Effector CD4-positive, alpha-beta T cell (primary cell): Measurements from ENCODE around the gene ACTC1. TPM values are rescaled to one million over a fixed set of nuclear protein-coding genes. Genes with fewer than 3 reads are reported as not detected.
"Not testable (repeated sequence)": the region's sequence is repeated elsewhere in the genome, so short reads cannot be mapped to it uniquely, and the experiment has no call there.

Experiments
- DNase-seq: peaks from one replicate; pipeline ENCODE4 v3.0.0-alpha.2; 2020
- total RNA-seq: gene quantifications from one replicate; lab custom pipeline; 2026; lab: John Stamatoyannopoulos, UW

The ACTC1 gene
- total RNA-seq = not detected

DNA sequence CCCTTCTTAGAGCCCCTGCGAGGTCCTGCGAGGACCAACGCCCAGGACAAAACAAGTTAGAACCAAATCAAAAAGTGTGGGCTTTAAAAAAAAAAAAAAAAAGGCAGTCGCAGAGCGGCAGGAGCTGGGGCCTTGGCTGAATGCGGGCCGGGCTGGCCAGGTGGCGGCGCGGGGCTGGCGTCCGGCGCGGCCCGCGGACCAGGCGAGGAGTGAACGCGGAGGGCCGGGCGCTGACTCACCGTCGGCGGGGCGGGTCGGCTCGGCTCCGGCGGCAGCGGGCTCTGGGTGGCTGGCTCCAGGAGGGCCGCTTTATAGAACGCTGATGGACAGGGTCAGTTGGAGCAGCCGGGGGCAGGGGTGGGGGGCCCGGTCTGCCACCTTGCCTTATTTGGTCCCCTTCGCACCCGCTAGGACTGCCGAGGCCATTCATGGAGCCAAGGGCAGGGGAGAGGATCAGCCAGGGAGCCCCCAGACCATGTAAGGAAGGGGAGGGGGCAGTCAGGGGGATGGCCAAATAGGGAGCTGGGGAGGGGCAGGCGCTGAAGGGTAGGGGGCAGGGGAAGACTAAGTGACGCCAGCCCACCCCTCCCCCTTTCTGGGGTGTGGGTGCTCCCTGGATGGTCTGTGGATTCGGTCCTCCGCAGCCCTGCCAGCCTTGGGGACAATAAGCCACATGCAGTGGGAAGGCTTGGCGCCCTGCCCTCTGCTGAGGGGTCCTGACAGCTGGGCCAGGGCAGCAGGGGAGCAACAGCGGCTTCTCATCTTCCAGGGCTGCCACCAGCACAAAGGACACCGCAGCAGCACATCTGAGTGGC is at the start of gene ACTC1:
TSS of gene ACTC1 (minus strand) at position 283 of the 815 bp plus-strand sequence. CDS start 741 bp downstream, outside the sequence.
- no peak for DNase-seq

DNA sequence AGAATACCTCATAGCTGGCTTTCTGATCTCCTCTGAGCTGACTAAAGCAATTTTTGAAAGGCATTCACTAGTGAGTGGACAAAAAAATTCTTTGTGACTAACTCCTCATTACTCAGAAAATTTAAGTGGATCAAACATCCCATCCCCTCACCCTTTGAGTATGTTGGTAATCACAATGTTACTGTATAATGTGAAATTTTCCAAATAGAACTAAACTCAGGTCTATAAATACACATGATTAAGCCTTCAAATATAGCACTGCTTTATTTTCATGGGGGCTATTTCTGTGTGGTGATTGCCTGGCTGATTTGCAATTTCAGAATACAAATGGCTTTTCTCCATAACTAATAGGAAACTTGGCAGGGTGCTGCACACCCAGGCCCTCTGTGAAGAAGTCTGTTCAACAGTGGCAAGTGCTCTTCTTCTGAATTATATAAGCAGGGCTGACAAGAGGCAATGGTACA is 45.9 kb upstream of the ACTC1 start:
- DNase-seq = no peak

DNA sequence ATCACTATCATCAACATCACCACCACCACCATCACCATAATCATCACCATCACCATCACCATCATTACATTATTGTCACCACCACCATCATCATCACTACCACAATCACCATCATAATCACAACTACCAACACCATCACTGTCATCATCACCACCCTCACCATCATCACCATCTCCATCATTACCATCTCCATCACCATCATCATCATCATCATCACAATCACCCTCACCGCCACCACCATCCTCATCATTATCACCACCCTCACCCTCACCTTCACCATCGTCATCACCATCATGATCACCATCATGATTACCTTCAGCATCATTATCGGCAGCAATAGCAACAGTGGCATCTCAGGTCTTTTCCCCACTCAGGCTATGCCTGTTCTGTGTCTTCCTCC is 42.9 kb upstream of the ACTC1 start:
- no peak for DNase-seq

DNA sequence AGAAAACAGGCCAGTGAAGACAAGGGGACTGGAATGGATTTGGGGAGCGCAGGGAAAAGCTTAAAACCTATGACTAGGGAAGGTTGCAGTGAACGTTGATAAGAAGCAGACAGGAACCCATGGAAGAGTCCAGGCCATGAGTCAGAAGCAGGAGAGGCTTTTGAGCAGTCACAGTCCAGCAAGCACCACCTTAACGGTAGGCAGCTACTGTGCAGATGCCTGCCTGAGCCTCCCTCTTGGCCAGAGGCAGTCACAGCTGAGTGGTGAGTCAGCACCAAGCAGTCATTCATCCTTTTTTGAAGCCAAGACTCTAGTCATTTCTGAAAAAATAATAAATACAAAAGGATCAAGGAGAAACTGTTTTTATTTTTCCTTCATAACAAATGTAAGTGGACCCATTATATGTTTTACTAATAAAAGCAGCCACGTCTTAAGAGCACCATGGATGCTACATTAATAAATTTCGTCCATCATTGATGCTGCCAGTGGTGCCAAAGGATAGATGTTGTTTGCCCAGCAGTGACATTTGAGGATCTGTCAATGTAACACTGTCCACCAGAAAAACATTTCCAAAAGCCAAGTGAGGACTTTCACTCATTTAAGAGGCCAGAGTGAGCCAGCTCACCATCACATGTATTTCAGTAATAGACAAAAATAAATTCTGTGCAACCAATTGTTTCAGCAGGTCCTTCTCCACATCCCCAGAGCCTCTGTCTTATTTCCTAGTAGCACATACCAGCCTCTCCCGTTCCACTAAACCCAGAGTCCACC is 42.1 kb upstream of the ACTC1 start:
- DNase-seq = no peak

DNA sequence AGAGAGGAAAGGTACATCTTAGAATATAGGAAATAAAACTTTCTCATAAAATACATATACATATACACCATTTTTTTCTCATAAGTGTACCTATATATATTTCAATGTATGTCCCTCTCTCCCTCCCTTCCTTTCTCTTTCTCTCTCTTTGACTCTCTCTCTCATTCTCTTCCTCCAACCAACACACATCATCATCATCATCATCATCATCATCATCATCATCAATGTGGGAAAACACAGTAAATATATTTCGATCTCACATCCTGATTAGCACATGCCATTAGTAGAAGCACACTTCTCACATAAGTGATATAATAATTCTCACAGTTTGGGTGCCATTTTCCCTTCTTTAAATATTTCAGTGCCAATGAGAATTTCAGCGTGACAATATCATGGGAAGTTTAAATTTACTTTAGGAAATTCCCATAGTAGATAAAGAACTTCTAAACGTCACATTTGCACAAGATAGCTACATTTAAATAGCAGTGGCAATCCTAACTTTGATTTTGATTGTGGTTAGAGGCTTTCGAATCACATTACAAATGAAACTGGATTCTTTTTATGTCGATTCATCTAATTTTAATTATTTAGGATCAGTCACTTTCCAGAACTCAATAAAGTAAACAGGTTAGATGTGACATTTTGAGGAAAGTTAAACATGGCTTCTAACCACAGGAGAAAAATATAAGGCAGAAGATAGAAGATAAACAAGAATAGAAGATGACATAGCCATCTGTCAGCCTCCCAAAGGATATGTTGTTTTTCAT is 33.0 kb upstream of the ACTC1 start:
- DNase-seq = no peak

- DNase-seq = no peak
Measured at GRCh38 chr15:34821831-34822230, 26.5 kb upstream of the ACTC1 start.

GRCh38 chr15:34820110-34820509 is 24.8 kb upstream of the ACTC1 start:
- DNase-seq = no peak

GRCh38 chr15:34818526-34818925 is 23.2 kb upstream of the ACTC1 start:
- DNase-seq = no peak

DNA sequence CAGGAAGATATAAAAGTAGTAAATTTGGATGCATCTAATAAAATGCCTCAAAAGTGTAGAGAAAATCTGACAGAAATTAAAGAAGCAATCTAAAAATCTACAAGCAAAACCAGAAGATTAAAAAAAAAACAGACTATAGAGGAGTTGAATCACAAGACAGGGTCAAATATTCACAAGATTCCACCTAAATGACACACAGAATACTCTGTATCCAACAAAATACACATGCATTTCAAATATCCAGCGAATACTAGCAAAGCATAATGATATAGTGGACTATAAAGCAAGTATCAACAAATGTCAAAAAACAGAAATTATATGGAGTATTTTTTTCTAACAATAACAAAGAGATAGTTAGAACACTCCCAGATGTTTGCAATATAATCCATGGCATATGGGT is 20.5 kb upstream of the ACTC1 start:
- no peak for DNase-seq

- no peak for DNase-seq
Measured at GRCh38 chr15:34813446-34814190, 18.3 kb upstream of the ACTC1 start.

GRCh38 chr15:34812868-34813365 is 17.6 kb upstream of the ACTC1 start:
- not testable (repeated sequence) for DNase-seq

DNA sequence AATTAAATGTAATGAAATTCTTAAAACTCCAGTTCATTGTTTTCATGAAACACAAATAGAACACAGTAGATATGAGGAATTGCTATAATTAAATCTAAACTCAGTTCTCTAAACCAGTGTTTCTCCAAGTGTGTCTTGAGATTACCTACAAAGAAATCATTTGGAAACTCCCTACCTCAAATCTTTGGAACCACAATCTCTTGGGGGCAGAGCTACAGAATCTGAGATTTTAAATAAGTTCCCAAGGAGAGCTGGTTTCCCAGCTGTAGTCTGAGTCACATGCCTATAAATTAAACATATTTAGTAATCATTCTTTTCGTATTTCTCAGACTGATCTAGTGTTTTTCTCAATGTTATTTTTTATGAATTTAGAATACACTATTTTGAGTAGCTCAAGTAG is 17.0 kb upstream of the ACTC1 start:
- DNase-seq = no peak

GRCh38 chr15:34810443-34811129 is 15.2 kb upstream of the ACTC1 start:
- no peak for DNase-seq

GRCh38 chr15:34809186-34809585 is 13.8 kb upstream of the ACTC1 start:
- DNase-seq = no peak

GRCh38 chr15:34808016-34808415 is 12.7 kb upstream of the ACTC1 start:
- DNase-seq = no peak

DNA sequence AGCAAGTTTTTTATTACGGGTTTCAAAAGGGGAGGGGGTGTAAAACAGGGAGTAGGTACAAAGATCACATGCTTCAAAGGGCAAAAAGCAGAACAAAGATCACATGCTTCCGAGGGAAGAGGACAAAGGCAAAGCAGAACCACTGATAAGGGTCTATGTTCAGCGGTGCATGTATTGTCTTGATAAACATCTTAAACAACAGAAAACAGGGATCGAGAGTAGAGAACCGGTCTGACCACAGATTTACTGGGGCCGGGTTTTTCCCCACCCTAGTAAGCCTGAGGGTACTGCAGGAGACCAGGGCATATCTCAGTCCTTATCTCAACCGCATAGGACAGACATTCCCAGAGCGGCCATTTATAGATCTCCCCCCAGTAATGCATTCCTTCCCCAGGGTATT is 11.9 kb upstream of the ACTC1 start:
- DNase-seq = not testable (repeated sequence)

DNA sequence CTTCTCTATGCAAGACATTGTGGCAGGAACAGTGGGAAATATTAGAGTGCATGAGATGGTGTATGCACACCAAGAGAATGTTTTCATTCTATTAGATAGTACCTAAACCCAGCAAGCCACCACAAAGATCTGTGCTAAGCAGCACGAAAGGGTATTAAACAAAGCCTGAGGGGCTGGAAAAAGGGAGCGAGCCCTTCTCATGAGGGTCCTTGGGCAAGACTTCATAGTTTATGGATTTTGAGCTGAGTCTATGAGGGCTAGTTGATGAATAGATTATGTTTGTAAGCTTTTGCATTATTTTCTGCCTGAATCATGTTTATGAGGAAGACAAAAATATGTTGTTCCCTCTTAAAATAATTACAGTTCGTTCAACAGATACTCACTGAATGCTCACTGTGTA is 9.4 kb upstream of the ACTC1 start:
- no peak for DNase-seq

DNA sequence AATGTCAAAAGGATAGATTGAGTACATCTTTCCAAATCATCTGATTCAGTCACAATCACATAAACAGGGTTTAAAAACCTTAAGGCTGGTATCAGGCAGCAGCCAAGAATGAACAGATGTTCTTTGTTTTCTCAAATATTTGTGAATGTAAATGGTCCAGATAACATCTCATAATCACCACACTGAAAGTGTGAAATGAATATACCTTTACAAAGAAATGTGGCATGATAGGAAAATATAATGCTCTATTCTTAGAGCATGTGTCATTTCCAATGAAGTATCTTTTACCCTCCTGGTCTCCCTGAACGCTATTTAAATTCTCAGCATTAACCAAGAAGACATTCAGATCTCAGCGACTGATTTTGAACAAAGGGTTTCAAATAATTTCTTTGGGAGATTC is 8.8 kb upstream of the ACTC1 start:
- DNase-seq = no peak

- DNase-seq = no peak
Measured at GRCh38 chr15:34802803-34803750, 7.7 kb upstream of the ACTC1 start.

- no peak for DNase-seq
Measured at GRCh38 chr15:34802371-34802770, 7.0 kb upstream of the ACTC1 start.
